HCT116 (cell line): ENCODE results near the gene NFATC2IP. TPM values are rescaled to one million over a fixed set of nuclear protein-coding genes. Genes with fewer than 3 reads are reported as not detected.
A peak's percentile ranks its signal among the peaks of the same experiment; 100 is the strongest.

ENCODE experiments used
- ATAC-seq: fragments of 200-7000 bp; cut with Tn5 transposase; 2 replicates; pipeline ENCODE4 v1.9.1; 2020; ENCODE audit warnings: mild to moderate bottlenecking, moderate library complexity
- BruUV-seq: library from RNA; stranded (reverse); fragments of 400-500 nt; replicated peaks from 2 replicates; lab custom pipeline; 2021; lab: Mats Ljungman, UMichigan
- CTCF ChIA-PET: fragments of 300-600 bp; sonication (Branson Sonifier 250); formaldehyde crosslinking; loops from one replicate; lab custom pipeline; 2021; ENCODE audit warnings: antibody characterized with exemption; lab: Charles Lee
- POLR2A ChIA-PET: fragments of 300-600, 350-600 bp; sonication (Branson Sonifier 250); formaldehyde crosslinking; loops from one replicate; lab custom pipeline; 2021; ENCODE audit warnings: antibody characterized with exemption; lab: Charles Lee
- RAD21 ChIA-PET, 2 experiments: fragments of 300-600 bp; sonication (Branson Sonifier 250); formaldehyde crosslinking; loops; one replicate each; lab custom pipeline; 2023; ENCODE audit warnings: low total read pairs in 2 of 2; ENCODE audit not compliant: uncharacterized antibody in 2 of 2, unreplicated experiment in 2 of 2, low non-redundant PET in 1 of 2; lab: Charles Lee
- DNase-seq: peaks from one replicate; pipeline ENCODE4 v3.0.0-alpha.2; 2010; ENCODE audit warnings: low read depth, low spot score
- H2AFZ ChIP-seq: fragments of 200-600 bp; shearing (Covaris generic), sonication (generic); 2 replicates; pipeline ENCODE4 v1.6.1; 2017; ENCODE audit warnings: low read depth, mixed run types, mixed read lengths, antibody characterized with exemption, low read length; ENCODE audit not compliant: poor library complexity, severe bottlenecking
- H3K27ac ChIP-seq: 2 replicates; pipeline ENCODE4 v1.5.1; 2012; ENCODE audit warnings: low read depth, low read length
- H3K27me3 ChIP-seq: fragments of 200-600 bp; sonication (generic); 2 replicates; pipeline ENCODE4 v1.6.1; 2016; ENCODE audit warnings: mixed run types, low read length, mixed read lengths; ENCODE audit not compliant: insufficient read depth
- H3K36me3 ChIP-seq, 2 experiments: fragments of 200-500 bp in 1 of 2; fragments of 200-600 bp in 1 of 2; sonication (Bioruptor generic) in 1 of 2; sonication (generic) in 1 of 2; 2 replicates each; pipeline versions ENCODE4 v1.5.1 to v1.6.1; 2014 to 2016; ENCODE audit warnings: low read length in 2 of 2, inconsistent platforms in 1 of 2, mixed read lengths in 1 of 2, mixed run types in 1 of 2; ENCODE audit not compliant: insufficient read depth in 2 of 2, control insufficient read depth in 1 of 2
- H3K4me1 ChIP-seq, 2 experiments: fragments of 200-600 bp in 1 of 2; sonication (generic) in 1 of 2; 2 replicates each; pipeline versions ENCODE4 v1.5.1 to v1.6.1; 2012 to 2017; ENCODE audit warnings: low read length in 2 of 2, inconsistent platforms in 1 of 2, mild to moderate bottlenecking in 1 of 2, mixed read lengths in 1 of 2, mixed run types in 1 of 2, moderate library complexity in 1 of 2; ENCODE audit not compliant: insufficient read depth in 2 of 2, control insufficient read depth in 1 of 2
- H3K4me2 ChIP-seq: fragments of 200-600 bp; sonication (generic); 2 replicates; pipeline ENCODE4 v1.6.1; 2017; ENCODE audit warnings: mixed run types, low read length, mixed read lengths
- H3K4me3 ChIP-seq, 2 experiments: fragments of 200-600 bp in 1 of 2; sonication (generic) in 1 of 2; replicated peaks in 1 of 2; 2 replicates each; pipeline ENCODE4 v1.5.1; 2011 to 2016; ENCODE audit warnings: low read length in 2 of 2, control low read depth in 1 of 2, low read depth in 1 of 2, mild to moderate bottlenecking in 1 of 2, mixed read lengths in 1 of 2, mixed run types in 1 of 2
- H3K79me2 ChIP-seq: fragments of 200-600 bp; sonication (generic); 2 replicates; pipeline ENCODE4 v1.6.1; 2017; ENCODE audit warnings: mild to moderate bottlenecking, mixed run types, low read length, moderate library complexity, mixed read lengths; ENCODE audit not compliant: insufficient read depth
- H3K9ac ChIP-seq: fragments of 200-600 bp; sonication (generic); 2 replicates; pipeline ENCODE4 v1.6.1; 2016; ENCODE audit warnings: low read length, mixed read lengths
- H3K9me2 ChIP-seq: fragments of 200-600 bp; sonication (generic), shearing (Covaris generic); 2 replicates; pipeline ENCODE4 v1.6.1; 2017; ENCODE audit warnings: mixed run types, mild to moderate bottlenecking, moderate library complexity; ENCODE audit not compliant: insufficient read depth
- H3K9me3 ChIP-seq, 2 experiments: fragments of 200-500 bp in 1 of 2; fragments of 200-600 bp in 1 of 2; sonication (Bioruptor generic) in 1 of 2; sonication (generic) in 1 of 2; 2 replicates each; pipeline ENCODE4 v1.6.1; 2014 to 2017; ENCODE audit warnings: low read length in 2 of 2, mixed read lengths in 2 of 2, inconsistent platforms in 1 of 2, low read depth in 1 of 2, mild to moderate bottlenecking in 1 of 2, mixed run types in 1 of 2, moderate library complexity in 1 of 2; ENCODE audit not compliant: control insufficient read depth in 1 of 2, insufficient read depth in 1 of 2
- H4K20me1 ChIP-seq: fragments of 200-600 bp; sonication (generic), shearing (Covaris generic); 2 replicates; pipeline ENCODE4 v1.6.1; 2017; ENCODE audit warnings: mixed run types, mild to moderate bottlenecking, moderate library complexity; ENCODE audit not compliant: insufficient read depth
- ATF3 ChIP-seq: IDR thresholded peaks from 2 replicates; pipeline ENCODE4 v1.6.1; 2012
- CBX3 ChIP-seq: IDR thresholded peaks from 2 replicates; pipeline ENCODE4 v1.6.1; 2012; ENCODE audit warnings: low read depth
- ELF1 ChIP-seq: IDR thresholded peaks from 2 replicates; pipeline ENCODE4 v1.6.1; 2012; ENCODE audit warnings: low read depth, borderline replicate concordance
- EZH2phosphoT487 ChIP-seq: fragments of 200-600 bp; IDR thresholded peaks from 2 replicates; pipeline ENCODE4 v1.6.1; 2018; ENCODE audit warnings: antibody characterized with exemption, borderline replicate concordance
- JUND ChIP-seq: IDR thresholded peaks from 2 replicates; pipeline ENCODE4 v1.6.1; 2012
- MAX ChIP-seq: IDR thresholded peaks from 2 replicates; pipeline ENCODE4 v1.6.1; 2012
- POLR2AphosphoS5 ChIP-seq: IDR thresholded peaks from 2 replicates; pipeline ENCODE4 v1.6.1; 2011; ENCODE audit warnings: mild to moderate bottlenecking, low read depth, low read length, moderate library complexity
- ZFX ChIP-seq: fragments of 450-650 bp; IDR thresholded peaks from 2 replicates; pipeline ENCODE4 v1.6.1; 2017
- ZNF274 ChIP-seq: fragments of 200-500 bp; sonication (Bioruptor generic); IDR thresholded peaks from 2 replicates; pipeline ENCODE4 v1.6.1; 2014; ENCODE audit warnings: mild to moderate bottlenecking, low read depth, low read length, inconsistent platforms
- intact Hi-C: fragments of 100-400 bp; cut with micrococcal nuclease; formaldehyde crosslinking; loops from 2 replicates; pipeline ENCODE4 v1.10.0; 2022
- total RNA-seq: library from RNA; stranded (reverse); gene quantifications from one replicate; pipeline ENCODE4 v1.2.1, GENCODE V29; 2021; ENCODE audit not compliant: unreplicated experiment
- TF ChIP-seq, protein P1 (sequence below), 3 experiments: fragments of 200-600 bp in 1 of 3; sonication (generic) in 1 of 3; IDR thresholded peaks in 2 of 3; conservative IDR thresholded peaks in 1 of 3; 2 replicates each; pipeline ENCODE4 v1.5.1; 2012 to 2017; ENCODE audit warnings: low read depth in 2 of 3, low read length in 2 of 3, antibody characterized with exemption in 1 of 3, borderline replicate concordance in 1 of 3, control low read depth in 1 of 3, mild to moderate bottlenecking in 1 of 3, mixed read lengths in 1 of 3, mixed run types in 1 of 3, moderate library complexity in 1 of 3; ENCODE audit not compliant: insufficient read depth in 1 of 3

NFATC2IP gene
- total RNA-seq, 1 experiment from 2014 or later, result 41.4 TPM

DNA sequence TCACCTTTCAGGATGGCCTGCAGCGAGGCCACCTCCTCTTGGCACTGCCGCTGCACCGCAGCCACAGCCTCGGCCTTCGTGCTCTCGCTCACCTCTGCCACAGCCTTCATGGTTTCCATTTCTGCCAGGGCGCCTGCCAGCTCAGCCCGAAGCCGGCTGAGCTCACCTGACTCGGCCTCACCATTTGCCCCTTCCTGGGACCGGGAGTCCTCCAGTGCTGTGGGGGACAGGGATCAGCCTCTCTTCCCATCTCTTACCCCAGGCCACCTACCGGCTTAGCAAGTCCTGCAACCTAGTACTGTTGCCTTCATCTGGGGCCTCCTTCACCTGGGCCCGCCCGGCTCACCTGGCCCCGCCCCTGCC, 26.4 kb upstream of the NFATC2IP start:
- RAD21 ChIA-PET, result no interaction called here
- H3K9me3 ChIP-seq, result no peaks in the 10 kb centered on the region
- peaks cover 0 to 4% of the 10 kb centered on the region in 2 experiments; a peak in 1 of 4 replicates for H3K36me3 ChIP-seq
- peak overlapping the region; percentile 60 to 77 for H3K4me3 ChIP-seq
- POLR2A ChIA-PET, result interaction anchor here (0.6 kb wide), 1 partner anchor 77 kb away, joined by 3 read pairs; no protein-coding TSS in a partner anchor
- H3K9ac ChIP-seq, result peak overlapping the region; percentile 79
- H3K9me2 ChIP-seq, result no peaks in the 10 kb centered on the region
- H3K27ac ChIP-seq, result peak overlapping the region; percentile 75
- no peaks in the 10 kb centered on the region for H4K20me1 ChIP-seq
- peaks cover 7 to 20% of the 10 kb centered on the region in 2 experiments for H3K4me1 ChIP-seq
- no peaks in the 10 kb centered on the region; the same call in 1 of the 2 replicates for H3K79me2 ChIP-seq
- BruUV-seq, result TSS peak; percentile 60
- DNase-seq (no peak), ATAC-seq (no peak; the same call in 1 of the 2 replicates)
- H2AFZ ChIP-seq, result peak overlapping the region; percentile 78
- CTCF ChIA-PET, result interaction anchor here (1.2 to 1.8 kb wide), 2 partner anchors 12 to 20 kb away, joined by 5 to 10 read pairs; no protein-coding TSS in a partner anchor
- TF ChIP-seq ATF3 (no peak), JUND (no peak), CBX3 (no peak), ZNF274 (no peak), POLR2AphosphoS5 (peak; percentile 79), ZFX (no peak), MAX (no peak), EZH2phosphoT487 (no peak), ELF1 (no peak)
- TF ChIP-seq, protein P1, sequence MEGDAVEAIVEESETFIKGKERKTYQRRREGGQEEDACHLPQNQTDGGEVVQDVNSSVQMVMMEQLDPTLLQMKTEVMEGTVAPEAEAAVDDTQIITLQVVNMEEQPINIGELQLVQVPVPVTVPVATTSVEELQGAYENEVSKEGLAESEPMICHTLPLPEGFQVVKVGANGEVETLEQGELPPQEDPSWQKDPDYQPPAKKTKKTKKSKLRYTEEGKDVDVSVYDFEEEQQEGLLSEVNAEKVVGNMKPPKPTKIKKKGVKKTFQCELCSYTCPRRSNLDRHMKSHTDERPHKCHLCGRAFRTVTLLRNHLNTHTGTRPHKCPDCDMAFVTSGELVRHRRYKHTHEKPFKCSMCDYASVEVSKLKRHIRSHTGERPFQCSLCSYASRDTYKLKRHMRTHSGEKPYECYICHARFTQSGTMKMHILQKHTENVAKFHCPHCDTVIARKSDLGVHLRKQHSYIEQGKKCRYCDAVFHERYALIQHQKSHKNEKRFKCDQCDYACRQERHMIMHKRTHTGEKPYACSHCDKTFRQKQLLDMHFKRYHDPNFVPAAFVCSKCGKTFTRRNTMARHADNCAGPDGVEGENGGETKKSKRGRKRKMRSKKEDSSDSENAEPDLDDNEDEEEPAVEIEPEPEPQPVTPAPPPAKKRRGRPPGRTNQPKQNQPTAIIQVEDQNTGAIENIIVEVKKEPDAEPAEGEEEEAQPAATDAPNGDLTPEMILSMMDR (IDR thresholded peaks at IDR 0.05 in 2 of 3, conservative IDR thresholded peaks at IDR 0.05 in 1 of 3; ENCODE audit: borderline replicate concordance in 1 of 3, insufficient read depth in 1 of 3, low read depth in 2 of 3, low read length in 2 of 3), result peak in 2 of 3 experiments; percentile 26 to 38; a peak in 3 of 6 replicates
- H3K4me2 ChIP-seq, result peak overlapping the region; percentile 100
- no peaks in the 10 kb centered on the region for H3K27me3 ChIP-seq
- intact Hi-C loops, result loop anchor here (1.0 kb wide), 1 partner anchor 22 kb away; no protein-coding TSS in a partner anchor
